OCI-LY7 (cell line): ENCODE measurements around the gene RORC. TPM values are rescaled to one million over a fixed set of nuclear protein-coding genes. Genes with fewer than 3 reads are reported as not detected.

Experiments used
- BruUV-seq: library from RNA; stranded (reverse); fragments of 400-500 nt; replicated peaks from 2 replicates; lab custom pipeline; 2021; lab: Mats Ljungman, UMichigan
- CTCF ChIA-PET: fragments of 300-600 bp; sonication (Branson Sonifier 250); formaldehyde crosslinking; loops from one replicate; lab custom pipeline; 2022; ENCODE audit warnings: antibody characterized with exemption; ENCODE audit not compliant: unreplicated experiment; lab: Charles Lee
- POLR2A ChIA-PET: fragments of 300-600 bp; sonication (Branson Sonifier 250); formaldehyde crosslinking; loops from one replicate; lab custom pipeline; 2022; ENCODE audit warnings: antibody characterized with exemption; lab: Charles Lee
- DNase-seq: peaks from one replicate; pipeline ENCODE4 v3.0.0-alpha.2; 2015; ENCODE audit warnings: low spot score
- H2AFZ ChIP-seq: fragments of 200-600 bp; sonication (generic), shearing (Covaris generic); 2 replicates; pipeline ENCODE4 v1.6.1; 2014; ENCODE audit warnings: mild to moderate bottlenecking, antibody characterized with exemption, low read length, moderate library complexity
- H3K27ac ChIP-seq: fragments of 200-600 bp; sonication (generic); 2 replicates; pipeline ENCODE4 v1.5.1; 2014; ENCODE audit warnings: mixed run types, low read depth, mild to moderate bottlenecking, moderate library complexity, low read length, inconsistent platforms; ENCODE audit not compliant: poor library complexity, severe bottlenecking
- H3K36me3 ChIP-seq: fragments of 200-600 bp; sonication (generic); 2 replicates; pipeline ENCODE4 v1.6.1; 2014; ENCODE audit warnings: mild to moderate bottlenecking, antibody characterized with exemption, low read length, moderate library complexity, mixed read lengths; ENCODE audit not compliant: insufficient read depth
- H3K4me1 ChIP-seq: fragments of 200-600 bp; sonication (generic); 2 replicates; pipeline ENCODE4 v1.5.1; 2014; ENCODE audit warnings: mild to moderate bottlenecking, low read length; ENCODE audit not compliant: insufficient read depth, poor library complexity, severe bottlenecking
- H3K4me2 ChIP-seq: fragments of 200-600 bp; sonication (generic); 2 replicates; pipeline ENCODE4 v1.6.1; 2014; ENCODE audit warnings: mild to moderate bottlenecking, low read length
- H3K4me3 ChIP-seq: fragments of 200-600 bp; sonication (generic); 2 replicates; pipeline ENCODE4 v1.5.1; 2014; ENCODE audit warnings: mild to moderate bottlenecking, low read depth, low read length; ENCODE audit not compliant: poor library complexity, severe bottlenecking
- H3K79me2 ChIP-seq: fragments of 200-600 bp; sonication (generic); 2 replicates; pipeline ENCODE4 v1.6.1; 2016; ENCODE audit warnings: low read depth, mild to moderate bottlenecking, low read length, moderate library complexity, mixed read lengths; ENCODE audit not compliant: insufficient read depth
- H3K9me2 ChIP-seq: fragments of 200-600 bp; sonication (generic); 2 replicates; pipeline ENCODE4 v1.6.1; 2016; ENCODE audit warnings: mild to moderate bottlenecking, low read length, mixed read lengths; ENCODE audit not compliant: insufficient read depth
- H3K9me3 ChIP-seq: fragments of 200-600 bp; sonication (generic); 2 replicates; pipeline ENCODE4 v1.6.1; 2014; ENCODE audit warnings: mild to moderate bottlenecking, mixed run types, low read length, mixed read lengths
- H4K20me1 ChIP-seq: fragments of 200-600 bp; sonication (generic); 2 replicates; pipeline ENCODE4 v1.6.1; 2014; ENCODE audit warnings: mild to moderate bottlenecking, antibody characterized with exemption, low read length, moderate library complexity, mixed read lengths; ENCODE audit not compliant: insufficient read depth
- EZH2phosphoT487 ChIP-seq: fragments of 200-600 bp; sonication (generic); IDR thresholded peaks from 2 replicates; pipeline ENCODE4 v1.6.1; 2018; ENCODE audit warnings: low read depth, borderline replicate concordance, mild to moderate bottlenecking, mixed run types, antibody characterized with exemption, low read length, moderate library complexity, mixed read lengths
- intact Hi-C: fragments of 100-400 bp; cut with micrococcal nuclease; formaldehyde crosslinking; loops from one replicate; pipeline ENCODE4 v1.10.0; 2022; ENCODE audit not compliant: unreplicated experiment
- small RNA-seq: library from RNA; depleted of rRNA; stranded (forward); fragments of <200 nt; gene quantifications from one replicate; pipeline ENCODE3, GENCODE V24; 2014
- total RNA-seq, 2 experiments: library from RNA; depleted of rRNA in 1 of 2; stranded (reverse); fragments of >200 nt in 1 of 2; shearing (Covaris generic) in 1 of 2; gene quantifications; 2 replicates each; pipeline ENCODE4 v1.2.3, GENCODE V29; 2014 to 2022
- TF ChIP-seq, protein P1 (sequence below): fragments of 200-600 bp; sonication (generic); conservative IDR thresholded peaks from 2 replicates; pipeline ENCODE4 v1.5.1; 2014; ENCODE audit warnings: mild to moderate bottlenecking, antibody characterized with exemption, low read length, moderate library complexity, mixed read lengths

The RORC gene
- total RNA-seq, 2 experiments from 2014 or later: not detected

DNA sequence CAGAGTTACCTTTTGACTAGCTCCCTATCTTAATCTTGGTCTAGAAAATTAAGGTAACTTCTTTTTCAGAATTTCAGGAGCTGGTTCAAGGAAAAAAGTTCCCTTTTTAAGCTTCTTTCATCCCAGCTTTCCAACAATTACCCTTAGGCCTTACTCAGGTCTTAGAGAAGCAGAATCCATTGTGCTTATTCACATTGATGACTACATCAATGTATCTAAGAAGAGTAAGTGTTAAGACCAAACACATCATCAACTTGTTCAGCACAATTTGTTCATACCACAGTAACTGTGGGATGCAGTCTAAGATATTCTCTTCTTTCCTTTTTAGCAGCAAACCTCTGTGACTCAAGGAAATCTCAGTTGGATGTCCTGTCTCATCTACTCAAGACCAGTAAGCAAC lies 72.4 kb downstream of the RORC start:
- no peak for DNase-seq
- Histone ChIP-seq H3K9me2 (no peaks in the 10 kb centered on the region), H3K4me3 (no peak overlapping the region), H3K27ac (no peak overlapping the region), H3K4me2 (no peak overlapping the region), H4K20me1 (no peaks in the 10 kb centered on the region), H2AFZ (no peak overlapping the region), H3K79me2 (peaks cover 20% of the 10 kb centered on the region), H3K36me3 (peaks cover 52% of the 10 kb centered on the region), H3K4me1 (peaks cover 12% of the 10 kb centered on the region), H3K9me3 (no peaks in the 10 kb centered on the region)
- no TSS peak for BruUV-seq
- ChIA-PET CTCF (no interaction called here), POLR2A (interaction anchor here (0.6 kb wide), 1 partner anchor 197 kb away, joined by 3 read pairs; no protein-coding TSS in a partner anchor)
- intact Hi-C loops: no loop called here
- TF ChIP-seq EZH2phosphoT487: no peak

- no peaks in the 10 kb centered on the region for H4K20me1 ChIP-seq
- no peaks in the 10 kb centered on the region for H3K4me1 ChIP-seq
- no peaks in the 10 kb centered on the region for H3K9me3 ChIP-seq
- TF ChIP-seq, protein P1, sequence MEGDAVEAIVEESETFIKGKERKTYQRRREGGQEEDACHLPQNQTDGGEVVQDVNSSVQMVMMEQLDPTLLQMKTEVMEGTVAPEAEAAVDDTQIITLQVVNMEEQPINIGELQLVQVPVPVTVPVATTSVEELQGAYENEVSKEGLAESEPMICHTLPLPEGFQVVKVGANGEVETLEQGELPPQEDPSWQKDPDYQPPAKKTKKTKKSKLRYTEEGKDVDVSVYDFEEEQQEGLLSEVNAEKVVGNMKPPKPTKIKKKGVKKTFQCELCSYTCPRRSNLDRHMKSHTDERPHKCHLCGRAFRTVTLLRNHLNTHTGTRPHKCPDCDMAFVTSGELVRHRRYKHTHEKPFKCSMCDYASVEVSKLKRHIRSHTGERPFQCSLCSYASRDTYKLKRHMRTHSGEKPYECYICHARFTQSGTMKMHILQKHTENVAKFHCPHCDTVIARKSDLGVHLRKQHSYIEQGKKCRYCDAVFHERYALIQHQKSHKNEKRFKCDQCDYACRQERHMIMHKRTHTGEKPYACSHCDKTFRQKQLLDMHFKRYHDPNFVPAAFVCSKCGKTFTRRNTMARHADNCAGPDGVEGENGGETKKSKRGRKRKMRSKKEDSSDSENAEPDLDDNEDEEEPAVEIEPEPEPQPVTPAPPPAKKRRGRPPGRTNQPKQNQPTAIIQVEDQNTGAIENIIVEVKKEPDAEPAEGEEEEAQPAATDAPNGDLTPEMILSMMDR: no peak
- no peak for TF ChIP-seq EZH2phosphoT487
- BruUV-seq: no TSS peak
- H2AFZ ChIP-seq: no peak overlapping the region
- CTCF ChIA-PET: no interaction called here
- H3K4me2 ChIP-seq: no peak overlapping the region
- intact Hi-C loops: no loop called here
- no peak overlapping the region for H3K27ac ChIP-seq
- no peak for DNase-seq
- POLR2A ChIA-PET: interaction anchor here (1.0 kb wide), 1 partner anchor 20 kb away, joined by 3 read pairs; no protein-coding TSS in a partner anchor
- H3K9me2 ChIP-seq: no peaks in the 10 kb centered on the region
- H3K36me3 ChIP-seq: peaks cover 42% of the 10 kb centered on the region
- no peaks in the 10 kb centered on the region for H3K79me2 ChIP-seq
- no peak overlapping the region for H3K4me3 ChIP-seq
Observed at GRCh38 chr1:151756291-151756690, 75.3 kb downstream of the RORC start.

Small RNA genes within 50 kb of the gene (small RNA-seq; reads per million reads assigned to genes)
- gene RF00019: not detected

Other genes starting within 250 kb of the RORC start
- gene SNX27, start 219.8 kb downstream of the RORC start, total RNA-seq (2014; rRNA removed; shearing (Covaris generic)): 13.5 and 16.4 TPM in 2 replicates
- gene SNX27, start 219.8 kb downstream of the RORC start, total RNA-seq (2022): 31.6 and 32.0 TPM in 2 replicates
- not detected in 2 replicates for gene CELF3, start 115.0 kb downstream of the RORC start, total RNA-seq (2014; rRNA removed; shearing (Covaris generic))
- gene CELF3, start 115.0 kb downstream of the RORC start, total RNA-seq (2022): not detected in 2 replicates
- gene RIIAD1, start 110.3 kb downstream of the RORC start, total RNA-seq (2014; rRNA removed; shearing (Covaris generic)): not detected in 2 replicates
- gene RIIAD1, start 110.3 kb downstream of the RORC start, total RNA-seq (2022): not detected in 2 replicates
- 98.6 and 101 TPM in 2 replicates for gene MRPL9, start 68.3 kb downstream of the RORC start, total RNA-seq (2014; rRNA removed; shearing (Covaris generic))
- gene MRPL9, start 68.3 kb downstream of the RORC start, total RNA-seq (2022): 99.3 and 107 TPM in 2 replicates
- 7.2 and 10.2 TPM in 2 replicates for gene TDRKH, start 41.3 kb downstream of the RORC start, total RNA-seq (2014; rRNA removed; shearing (Covaris generic))
- 21.1 and 22.8 TPM in 2 replicates for gene TDRKH, start 41.3 kb downstream of the RORC start, total RNA-seq (2022)
- gene LINGO4, start 26.4 kb downstream of the RORC start, total RNA-seq (2014; rRNA removed; shearing (Covaris generic)): not detected in 2 replicates
- not detected in 2 replicates for gene LINGO4, start 26.4 kb downstream of the RORC start, total RNA-seq (2022)
- not detected in 2 replicates for gene C2CD4D, start 8.0 kb upstream of the RORC start, total RNA-seq (2014; rRNA removed; shearing (Covaris generic))
- gene C2CD4D, start 8.0 kb upstream of the RORC start, total RNA-seq (2022): not detected in 2 replicates
- gene THEM5, start 21.9 kb upstream of the RORC start, total RNA-seq (2014; rRNA removed; shearing (Covaris generic)): not detected in 2 replicates
- not detected in 2 replicates for gene THEM5, start 21.9 kb upstream of the RORC start, total RNA-seq (2022)
- gene THEM4, start 77.7 kb upstream of the RORC start, total RNA-seq (2014; rRNA removed; shearing (Covaris generic)): 7.2 TPM in 2 replicates
- 21.5 and 23.3 TPM in 2 replicates for gene THEM4, start 77.7 kb upstream of the RORC start, total RNA-seq (2022)
- gene S100A10, start 162.1 kb upstream of the RORC start, total RNA-seq (2014; rRNA removed; shearing (Covaris generic)): not detected in 2 replicates
- 2.6 and 4.1 TPM in 2 replicates for gene S100A10, start 162.1 kb upstream of the RORC start, total RNA-seq (2022)
- gene S100A11, start 205.2 kb upstream of the RORC start, total RNA-seq (2014; rRNA removed; shearing (Covaris generic)): not detected in 2 replicates
- gene S100A11, start 205.2 kb upstream of the RORC start, total RNA-seq (2022): 24.3 and 27.1 TPM in 2 replicates